Activated T-cell treated with anti-CD3 and anti-CD28 coated beads, Interleukin-2, amount 50 U/mL, for 24 hours (primary cell): ENCODE data around the gene EGFL7.

Source experiments
- DNase-seq: peaks from one replicate; pipeline ENCODE4 v3.0.0-alpha.2; 2020
- H3K27ac Mint-ChIP-seq: 2 replicates; pipeline ENCODE4 v1.8.0; 2020; ENCODE audit warnings: mild to moderate bottlenecking, mixed read lengths
- H3K27me3 Mint-ChIP-seq: 2 replicates; pipeline ENCODE4 v1.8.0; 2020; ENCODE audit warnings: mixed read lengths
- H3K36me3 Mint-ChIP-seq: 2 replicates; pipeline ENCODE4 v1.8.0; 2020; ENCODE audit warnings: low read depth, mixed read lengths
- H3K4me1 Mint-ChIP-seq: 2 replicates; pipeline ENCODE4 v1.8.0; 2020; ENCODE audit warnings: low read depth, mixed read lengths
- H3K4me3 Mint-ChIP-seq: 2 replicates; pipeline ENCODE4 v1.8.0; 2020; ENCODE audit warnings: mild to moderate bottlenecking, moderate library complexity, mixed read lengths
- H3K9me3 Mint-ChIP-seq: 2 replicates; pipeline ENCODE4 v1.8.0; 2020; ENCODE audit warnings: mixed read lengths

EGFL7 gene

GRCh38 chr9:136720898-136721338, 58.2 kb downstream of the EGFL7 start:
- H3K4me1 Mint-ChIP-seq = peaks cover 20% of the 10 kb centered on the region
- H3K36me3 Mint-ChIP-seq = peaks cover 44% of the 10 kb centered on the region
- no peak overlapping the region for H3K4me3 Mint-ChIP-seq
- no peak for DNase-seq
- peaks cover 5% of the 10 kb centered on the region for H3K27me3 Mint-ChIP-seq
- H3K9me3 Mint-ChIP-seq = no peaks in the 10 kb centered on the region
- peak overlapping the region; percentile 74 for H3K27ac Mint-ChIP-seq

- DNase-seq = no peak
- no peak overlapping the region for H3K4me3 Mint-ChIP-seq
- peaks cover 3% of the 10 kb centered on the region for H3K27me3 Mint-ChIP-seq
- peaks cover 26% of the 10 kb centered on the region for H3K4me1 Mint-ChIP-seq
- no peaks in the 10 kb centered on the region for H3K9me3 Mint-ChIP-seq
- H3K27ac Mint-ChIP-seq = peak overlapping the region; percentile 74
- H3K36me3 Mint-ChIP-seq = peaks cover 49% of the 10 kb centered on the region
These were observed 58.8 kb downstream of the EGFL7 start for GRCh38 chr9:136721339-136722092.
